Inflammatory macrophage treated with lipopolysaccharide for 4 hours (primary cell): ENCODE measurements around the gene C2orf92.

Experiments used
- DNase-seq: peaks from one replicate; pipeline ENCODE4 v3.0.0-alpha.2; 2020

The C2orf92 gene

GRCh38 chr2:97714950-97715652, 45.6 kb downstream of the C2orf92 start:
- DNase-seq = no peak

GRCh38 chr2:97715951-97716694, 46.6 kb downstream of the C2orf92 start:
- DNase-seq = no peak

- DNase-seq = no peak
Measured at GRCh38 chr2:97716695-97717612, 47.4 kb downstream of the C2orf92 start.

GRCh38 chr2:97717613-97717995, 48.1 kb downstream of the C2orf92 start:
- DNase-seq = no peak

GRCh38 chr2:97718051-97718882, 48.8 kb downstream of the C2orf92 start:
- DNase-seq = no peak

- DNase-seq = no peak
Measured at GRCh38 chr2:97718942-97719341, 49.4 kb downstream of the C2orf92 start.

GRCh38 chr2:97719362-97720155, 50.0 kb downstream of the C2orf92 start:
- DNase-seq = no peak

- no peak for DNase-seq
Measured at GRCh38 chr2:97720746-97721145, 51.2 kb downstream of the C2orf92 start.

GRCh38 chr2:97722227-97722626, 52.7 kb downstream of the C2orf92 start:
- DNase-seq = no peak

GRCh38 chr2:97723156-97724072, 53.9 kb downstream of the C2orf92 start:
- no peak for DNase-seq

GRCh38 chr2:97724073-97724410, 54.5 kb downstream of the C2orf92 start:
- no peak for DNase-seq

- no peak for DNase-seq
Measured at GRCh38 chr2:97724501-97724900, 55.0 kb downstream of the C2orf92 start.

GRCh38 chr2:97724946-97725688, 55.6 kb downstream of the C2orf92 start:
- DNase-seq = no peak

GRCh38 chr2:97726261-97727064, 57.0 kb downstream of the C2orf92 start:
- DNase-seq = no peak

- DNase-seq = no peak
Measured at GRCh38 chr2:97727296-97727695, 57.8 kb downstream of the C2orf92 start.

- no peak for DNase-seq
Measured at GRCh38 chr2:97728091-97728731, 58.7 kb downstream of the C2orf92 start.

- DNase-seq = no peak
Measured at GRCh38 chr2:97730245-97730644, 60.7 kb downstream of the C2orf92 start.

- no peak for DNase-seq
Measured at GRCh38 chr2:97731274-97732020, 61.9 kb downstream of the C2orf92 start.
